Stimulated activated CD4-positive, alpha-beta T cell treated with anti-CD3 and anti-CD28 coated beads, TNF-alpha, amount 100 ng/mL, for 24 hours (primary cell): ENCODE data around the gene NUMB.

Experiments used
- DNase-seq, 3 experiments: peaks; one replicate each; pipeline ENCODE4 v3.0.0-alpha.2; 2020; ENCODE audit warnings: low read depth in 3 of 3

Gene NUMB

GRCh38 chr14:73261075-73261474, 197.3 kb downstream of the NUMB start:
- no peak for DNase-seq

GRCh38 chr14:73260574-73260973, 197.8 kb downstream of the NUMB start:
- DNase-seq: no peak

- no peak for DNase-seq
These were observed 198.5 kb downstream of the NUMB start for GRCh38 chr14:73259837-73260236.

GRCh38 chr14:73258845-73259611, 199.3 kb downstream of the NUMB start:
- no peak for DNase-seq

GRCh38 chr14:73258076-73258475, 200.3 kb downstream of the NUMB start:
- DNase-seq: no peak

GRCh38 chr14:73255693-73256225, 202.6 kb downstream of the NUMB start:
- DNase-seq: no peak

GRCh38 chr14:73255005-73255400, 203.3 kb downstream of the NUMB start:
- no peak for DNase-seq

GRCh38 chr14:73254247-73255004, 203.9 kb downstream of the NUMB start:
- DNase-seq: no peak

GRCh38 chr14:73253721-73254120, 204.6 kb downstream of the NUMB start:
- DNase-seq: no peak

- DNase-seq: no peak
These were observed 205.1 kb downstream of the NUMB start for GRCh38 chr14:73253323-73253610.

GRCh38 chr14:73252491-73253322, 205.6 kb downstream of the NUMB start:
- no peak for DNase-seq

GRCh38 chr14:73251516-73252215, 206.7 kb downstream of the NUMB start:
- DNase-seq: no peak

- DNase-seq: no peak
These were observed 207.4 kb downstream of the NUMB start for GRCh38 chr14:73250781-73251500.

- DNase-seq: no peak
These were observed 208.0 kb downstream of the NUMB start for GRCh38 chr14:73250317-73250713.

- no peak for DNase-seq
These were observed 208.6 kb downstream of the NUMB start for GRCh38 chr14:73249564-73250316.

- no peak for DNase-seq
These were observed 209.2 kb downstream of the NUMB start for GRCh38 chr14:73249108-73249507.

GRCh38 chr14:73248108-73248868, 210.1 kb downstream of the NUMB start:
- no peak for DNase-seq

- no peak for DNase-seq
These were observed 211.8 kb downstream of the NUMB start for GRCh38 chr14:73246387-73247150.
